B cell (primary cell): Measurements from ENCODE around the gene THRAP3. TPM values are rescaled to one million over a fixed set of nuclear protein-coding genes. Genes with fewer than 3 reads are reported as not detected.

Source experiments
- ATAC-seq: fragments of 200-7000 bp; cut with Tn5 transposase; one replicate; pipeline ENCODE4 v1.10.0; 2021; ENCODE audit warnings: low read depth, mild to moderate bottlenecking, moderate number of reproducible peaks, moderate library complexity
- CTCF ChIA-PET: fragments of 350-600 bp; sonication (Branson Sonifier 250); formaldehyde crosslinking; loops from one replicate; lab custom pipeline; 2021; ENCODE audit warnings: antibody characterized with exemption, inconsistent platforms; lab: Charles Lee
- POLR2A ChIA-PET: fragments of 350-600 bp; sonication (Branson Sonifier 250); formaldehyde crosslinking; loops from one replicate; lab custom pipeline; 2021; ENCODE audit warnings: antibody characterized with exemption; lab: Charles Lee
- DNase-seq: peaks from one replicate; pipeline ENCODE4 v3.0.0; 2013
- H2AFZ ChIP-seq: 2 replicates; pipeline ENCODE4 v1.6.1; 2012; ENCODE audit warnings: mild to moderate bottlenecking, low read depth, low read length; ENCODE audit not compliant: insufficient read depth, poor library complexity, severe bottlenecking
- H3K27ac ChIP-seq, 2 donors: 1 replicate in 1 of 2; 2 replicates in 1 of 2; pipeline ENCODE4 v1.5.1; 2012 to 2013; ENCODE audit warnings: low read length in 2 of 2, mild to moderate bottlenecking in 2 of 2, moderate library complexity in 1 of 2
- H3K27me3 ChIP-seq, 4 experiments: fragments of 200-600 bp in 1 of 4; sonication (generic) in 1 of 4; replicated peaks in 1 of 4; 1 replicate in 2 of 4; 2 replicates in 2 of 4; pipeline versions ENCODE4 v1.6.1 to v1.7.0; 2013 to 2016; ENCODE audit warnings: low read length in 3 of 4, mild to moderate bottlenecking in 2 of 4, mixed read lengths in 1 of 4, moderate library complexity in 1 of 4; ENCODE audit not compliant: insufficient read depth in 4 of 4, control insufficient read depth in 3 of 4; ENCODE audit errors: control extremely low read depth in 1 of 4
- H3K36me3 ChIP-seq, 2 experiments: replicated peaks in 1 of 2; 1 replicate in 1 of 2; 2 replicates in 1 of 2; pipeline versions ENCODE4 v1.6.1 to v1.7.1; 2013; ENCODE audit warnings: low read length in 1 of 2; ENCODE audit not compliant: insufficient read depth in 2 of 2, control insufficient read depth in 1 of 2; ENCODE audit errors: control extremely low read depth in 1 of 2, extremely low read depth in 1 of 2
- H3K4me1 ChIP-seq, 2 donors: fragments of 200-600 bp in 1 of 2; sonication (generic) in 1 of 2; 1 replicate in 1 of 2; 2 replicates in 1 of 2; pipeline versions ENCODE4 v1.5.1 to v1.6.1; 2013 to 2017; ENCODE audit warnings: low read length in 2 of 2; ENCODE audit not compliant: control insufficient read depth in 2 of 2, insufficient read depth in 2 of 2
- H3K4me2 ChIP-seq: replicated peaks from 2 replicates; pipeline ENCODE3; 2012; ENCODE audit warnings: mild to moderate bottlenecking, low read depth, low read length; ENCODE audit not compliant: poor library complexity, severe bottlenecking
- H3K4me3 ChIP-seq, 5 experiments: fragments of 200-600 bp in 1 of 5; sonication (generic) in 1 of 5; 1 replicate in 3 of 5; 2 replicates in 2 of 5; pipeline versions ENCODE4 v1.5.1 to v1.7.0; 2011 to 2016; ENCODE audit warnings: low read length in 4 of 5, mild to moderate bottlenecking in 4 of 5, low read depth in 2 of 5, control low read depth in 1 of 5, moderate library complexity in 1 of 5; ENCODE audit not compliant: insufficient read depth in 1 of 5; ENCODE audit errors: control extremely low read depth in 1 of 5, extremely low read depth in 1 of 5
- H3K79me2 ChIP-seq: fragments of 200-600 bp; sonication (generic); one replicate; pipeline ENCODE4 v1.6.0; 2016; ENCODE audit warnings: low read length; ENCODE audit not compliant: control insufficient read depth, insufficient read depth
- H3K9ac ChIP-seq: fragments of 200-600 bp; sonication (generic); 2 replicates; pipeline ENCODE4 v1.6.1; 2017; ENCODE audit warnings: mild to moderate bottlenecking, low read length, moderate library complexity
- H3K9me3 ChIP-seq, 3 donors: one replicate each; pipeline versions ENCODE4 v1.6.1 to v1.7.1; 2013; ENCODE audit warnings: low read length in 2 of 3; ENCODE audit not compliant: control insufficient read depth in 2 of 3, insufficient read depth in 1 of 3; ENCODE audit errors: control extremely low read depth in 1 of 3
- H4K20me1 ChIP-seq: 2 replicates; pipeline ENCODE4 v1.6.0; 2012; ENCODE audit warnings: mild to moderate bottlenecking, low read length; ENCODE audit not compliant: insufficient read depth, control insufficient read depth, poor library complexity, severe bottlenecking
- H3K27ac Mint-ChIP-seq: one replicate; pipeline ENCODE4 v1.8.0; 2021; ENCODE audit warnings: mixed read lengths
- H3K27me3 Mint-ChIP-seq: one replicate; pipeline ENCODE4 v1.8.0; 2021; ENCODE audit warnings: mixed read lengths
- H3K4me1 Mint-ChIP-seq: one replicate; pipeline ENCODE4 v1.8.0; 2021; ENCODE audit warnings: mixed read lengths
- H3K4me3 Mint-ChIP-seq: one replicate; pipeline ENCODE4 v1.8.0; 2021; ENCODE audit warnings: mixed read lengths
- H3K9me3 Mint-ChIP-seq: one replicate; pipeline ENCODE4 v1.8.0; 2022; ENCODE audit warnings: mixed read lengths; ENCODE audit not compliant: insufficient read depth
- EZH2 ChIP-seq: IDR thresholded peaks from 2 replicates; pipeline ENCODE4 v1.6.1; 2012; ENCODE audit warnings: borderline replicate concordance, low read depth, mild to moderate bottlenecking, moderate library complexity, low read length; ENCODE audit not compliant: insufficient read depth, poor library complexity, severe bottlenecking
- WGBS: methylation state at CpG from one replicate; pipeline ENCODE4 v1.1.5; 2013; ENCODE audit warnings: missing lambda C conversion rate; ENCODE audit not compliant: insufficient coverage; 5-methylcytosine and 5-hydroxymethylcytosine counted together
- intact Hi-C: fragments of 100-400 bp; cut with micrococcal nuclease; formaldehyde crosslinking; loops from one replicate; pipeline ENCODE4 v1.10.0; 2022
- polyA plus RNA-seq: library from polyadenylated mRNA; depleted of rRNA; stranded (reverse); fragments of >200 nt; gene quantifications from 2 replicates; pipeline ENCODE4 v1.2.3, GENCODE V29; 2012
- total RNA-seq, 2 donors: library from RNA; stranded (reverse); fragments of 120-200 nt in 1 of 2; gene quantifications; 1 replicate in 1 of 2; 2 replicates in 1 of 2; pipeline versions ENCODE4 v1.2.3 to v1.2.4, GENCODE V29; 2013 to 2022
- TF ChIP-seq, protein P1 (sequence below): fragments of 200-600 bp; IDR thresholded peaks from one replicate; pipeline ENCODE4 v1.8.0; 2022; ENCODE audit warnings: antibody characterized with exemption, mild to moderate bottlenecking

The THRAP3 gene
- total and polyA plus RNA-seq, 2 donors (not counting 1 experiment from before 2014, with no cell fraction given), result 64.1 to 153 TPM

DNA sequence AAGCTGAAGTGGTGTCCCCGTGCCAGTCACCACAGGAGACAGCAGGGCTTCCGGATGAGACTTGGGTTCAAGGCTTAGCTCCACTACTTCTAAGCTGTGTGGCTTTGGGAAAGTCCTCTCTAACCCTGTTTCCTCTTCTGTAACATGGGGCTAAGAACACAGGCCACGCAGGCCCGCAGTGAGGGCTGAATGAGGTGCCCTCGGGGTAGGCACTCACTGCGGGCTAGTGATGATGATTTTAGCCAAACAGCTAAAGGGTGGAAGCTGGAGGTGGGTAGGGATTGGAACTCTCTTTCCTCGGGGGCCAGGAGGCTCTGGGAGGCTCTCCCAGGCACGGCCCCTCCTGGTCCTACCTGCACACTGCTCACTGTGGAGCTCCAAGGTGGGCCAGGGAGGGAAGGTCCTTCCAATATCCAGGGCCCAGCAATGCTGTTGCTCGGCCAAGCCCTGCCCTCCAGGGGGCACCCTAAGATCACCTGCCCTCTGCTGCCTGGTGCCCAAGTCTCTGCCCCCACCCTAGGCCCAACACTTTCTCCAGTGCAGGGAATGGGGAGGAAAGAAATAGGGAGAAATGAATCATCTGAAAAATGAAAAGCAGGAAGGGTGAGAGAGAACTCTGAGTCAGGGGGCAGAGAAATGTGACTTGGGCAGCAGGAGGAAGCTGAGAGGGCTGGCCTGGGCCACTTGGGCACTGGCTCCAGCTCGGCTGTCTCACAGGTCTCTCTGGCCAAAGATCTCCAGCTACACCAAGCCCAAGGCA is 118.4 kb downstream of the THRAP3 start:
- Histone ChIP-seq H3K4me1 (peaks cover 0 to 5% of the 10 kb centered on the region in 2 donors), H2AFZ (no peak overlapping the region), H3K4me3 (no peak overlapping the region), H3K9ac (no peak overlapping the region), H3K4me2 (no peak overlapping the region), H4K20me1 (peaks cover 15% of the 10 kb centered on the region), H3K27ac (no peak overlapping the region), H3K9me3 (no peaks in the 10 kb centered on the region), H3K79me2 (no peaks in the 10 kb centered on the region), H3K36me3 (peaks cover 0 to 65% of the 10 kb centered on the region in 2 experiments), H3K27me3 (no peaks in the 10 kb centered on the region)
- no peaks in the 10 kb centered on the region for H3K9me3 Mint-ChIP-seq
- 86% methylated on average over 4 of the region's 10 CpGs for WGBS
- H3K27ac Mint-ChIP-seq, result no peak overlapping the region
- CTCF ChIA-PET, result interaction anchor here (0.5 to 6.0 kb wide), 35 partner anchors 8 to 193 kb away, joined by 3 to 98 read pairs (median 5); partner anchors contain the start of genes EVA1B, LSM10 and TRAPPC3
- peak; percentile 71 for DNase-seq
- no peaks in the 10 kb centered on the region for H3K27me3 Mint-ChIP-seq
- POLR2A ChIA-PET, result interaction anchor here (1.2 kb wide), 1 partner anchor 77 kb away, joined by 5 read pairs; no protein-coding TSS in a partner anchor
- TF ChIP-seq, protein P1, sequence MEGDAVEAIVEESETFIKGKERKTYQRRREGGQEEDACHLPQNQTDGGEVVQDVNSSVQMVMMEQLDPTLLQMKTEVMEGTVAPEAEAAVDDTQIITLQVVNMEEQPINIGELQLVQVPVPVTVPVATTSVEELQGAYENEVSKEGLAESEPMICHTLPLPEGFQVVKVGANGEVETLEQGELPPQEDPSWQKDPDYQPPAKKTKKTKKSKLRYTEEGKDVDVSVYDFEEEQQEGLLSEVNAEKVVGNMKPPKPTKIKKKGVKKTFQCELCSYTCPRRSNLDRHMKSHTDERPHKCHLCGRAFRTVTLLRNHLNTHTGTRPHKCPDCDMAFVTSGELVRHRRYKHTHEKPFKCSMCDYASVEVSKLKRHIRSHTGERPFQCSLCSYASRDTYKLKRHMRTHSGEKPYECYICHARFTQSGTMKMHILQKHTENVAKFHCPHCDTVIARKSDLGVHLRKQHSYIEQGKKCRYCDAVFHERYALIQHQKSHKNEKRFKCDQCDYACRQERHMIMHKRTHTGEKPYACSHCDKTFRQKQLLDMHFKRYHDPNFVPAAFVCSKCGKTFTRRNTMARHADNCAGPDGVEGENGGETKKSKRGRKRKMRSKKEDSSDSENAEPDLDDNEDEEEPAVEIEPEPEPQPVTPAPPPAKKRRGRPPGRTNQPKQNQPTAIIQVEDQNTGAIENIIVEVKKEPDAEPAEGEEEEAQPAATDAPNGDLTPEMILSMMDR, result peak; percentile 68
- TF ChIP-seq EZH2, result no peak
- no peak overlapping the region for H3K4me3 Mint-ChIP-seq
- H3K4me1 Mint-ChIP-seq, result peaks cover 10% of the 10 kb centered on the region
- ATAC-seq, result peak; percentile 76
- intact Hi-C loops, result loop anchor here (1.0 to 2.0 kb wide), 2 partner anchors 26 to 78 kb away; no protein-coding TSS in a partner anchor
